ENCODE results near the gene CALR.
"Not testable (repeated sequence)": the region's sequence is repeated elsewhere in the genome, so short reads cannot be mapped to it uniquely, and the experiment has no call there.

The CALR gene

DNA sequence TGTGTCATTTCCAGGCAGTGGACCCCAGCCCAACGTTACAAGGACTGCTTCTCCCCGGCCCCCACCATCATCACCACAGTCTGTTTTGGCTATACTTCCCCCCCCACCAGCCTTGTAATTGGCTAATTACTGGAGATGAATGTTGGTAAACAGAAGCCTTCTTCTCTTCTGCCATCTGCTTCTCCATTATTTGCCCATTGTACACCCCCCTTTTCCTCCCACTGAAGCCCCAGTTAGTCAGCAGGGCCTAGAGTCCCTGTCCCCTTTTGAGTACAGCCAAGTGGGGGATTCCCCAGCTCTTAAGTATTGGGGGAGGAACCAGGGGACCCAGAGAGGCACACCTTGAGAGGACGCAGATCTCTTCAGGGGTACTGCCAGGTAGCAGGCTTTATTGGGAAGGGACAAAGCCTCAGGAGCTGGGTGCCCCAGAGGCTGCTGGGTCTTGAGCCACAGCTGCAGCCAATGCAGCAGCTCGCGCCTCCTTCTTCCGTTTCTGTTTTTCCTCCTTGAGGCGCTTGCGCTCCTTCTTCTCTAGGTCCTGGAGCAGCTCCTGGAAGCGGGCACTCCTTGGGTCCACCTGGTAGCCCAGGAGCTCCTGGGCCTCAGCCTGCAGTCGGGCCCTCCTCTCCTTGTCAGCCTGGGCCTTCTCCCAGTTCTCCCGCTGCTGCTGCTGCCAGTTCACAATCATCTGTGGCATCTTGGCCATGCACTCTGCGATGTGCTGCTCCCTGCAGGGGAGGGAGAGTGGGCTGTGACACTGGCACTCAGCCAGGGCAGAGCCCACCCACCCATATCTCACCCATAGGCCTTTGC is 15.6 kb downstream of the CALR start:
- no peak for DNase-seq

DNA sequence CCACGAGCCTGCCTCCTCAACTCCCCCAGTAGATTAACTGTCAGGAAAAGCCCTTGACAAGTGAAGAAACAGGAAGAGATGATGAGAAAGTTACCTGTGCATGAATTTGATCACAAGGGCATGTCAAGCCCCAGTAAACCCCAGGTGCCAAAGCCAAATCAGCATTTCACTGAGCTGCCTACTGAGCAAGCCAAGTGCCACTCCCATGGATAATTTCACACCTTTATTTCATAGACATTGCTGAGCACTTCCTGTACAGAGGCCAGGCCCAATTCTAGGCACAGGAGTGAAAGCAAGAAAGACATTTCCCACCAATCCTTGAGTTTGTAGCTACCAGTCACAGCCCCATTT is 16.2 kb downstream of the CALR start:
- DNase-seq: no peak

DNA sequence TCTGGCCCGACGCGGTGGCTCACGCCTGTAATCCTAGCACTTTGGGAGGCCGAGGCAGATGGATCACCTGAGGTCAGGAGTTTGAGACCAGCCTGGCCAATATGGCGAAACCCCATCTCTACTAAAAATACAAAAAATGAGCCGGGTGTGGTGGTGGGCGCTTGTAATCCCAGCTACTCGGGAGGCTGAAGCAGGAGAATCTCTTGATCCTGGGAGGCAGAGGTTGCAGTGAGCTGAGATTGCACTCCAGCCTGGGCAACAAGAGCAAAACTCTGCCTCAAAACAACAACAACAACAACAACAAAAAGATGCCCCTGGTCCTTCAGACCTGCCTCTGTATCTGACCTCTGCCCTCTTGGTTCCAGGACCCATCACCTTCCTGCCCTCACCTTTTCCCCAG is 17.2 kb downstream of the CALR start:
- not testable (repeated sequence) for DNase-seq

DNA sequence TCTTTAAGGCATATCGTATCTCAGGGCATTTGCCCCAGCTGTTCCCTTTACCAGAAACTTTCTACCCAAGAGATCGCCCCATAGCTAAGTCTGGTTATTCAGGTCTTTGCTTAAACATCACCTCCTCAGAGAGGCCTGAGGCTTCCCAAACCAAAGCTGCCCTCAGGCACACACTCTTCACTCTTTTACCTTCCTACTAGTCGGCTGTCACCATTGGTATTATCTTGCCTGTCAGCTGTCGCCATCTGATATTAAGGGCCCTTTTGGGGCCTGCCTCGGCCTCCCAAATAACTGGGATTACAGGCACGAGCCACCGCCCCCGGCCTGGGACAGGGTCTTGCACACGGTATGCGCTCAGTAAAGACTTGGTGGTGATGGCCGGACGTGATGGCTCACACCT is 17.6 kb downstream of the CALR start:
- DNase-seq: no peak

DNA sequence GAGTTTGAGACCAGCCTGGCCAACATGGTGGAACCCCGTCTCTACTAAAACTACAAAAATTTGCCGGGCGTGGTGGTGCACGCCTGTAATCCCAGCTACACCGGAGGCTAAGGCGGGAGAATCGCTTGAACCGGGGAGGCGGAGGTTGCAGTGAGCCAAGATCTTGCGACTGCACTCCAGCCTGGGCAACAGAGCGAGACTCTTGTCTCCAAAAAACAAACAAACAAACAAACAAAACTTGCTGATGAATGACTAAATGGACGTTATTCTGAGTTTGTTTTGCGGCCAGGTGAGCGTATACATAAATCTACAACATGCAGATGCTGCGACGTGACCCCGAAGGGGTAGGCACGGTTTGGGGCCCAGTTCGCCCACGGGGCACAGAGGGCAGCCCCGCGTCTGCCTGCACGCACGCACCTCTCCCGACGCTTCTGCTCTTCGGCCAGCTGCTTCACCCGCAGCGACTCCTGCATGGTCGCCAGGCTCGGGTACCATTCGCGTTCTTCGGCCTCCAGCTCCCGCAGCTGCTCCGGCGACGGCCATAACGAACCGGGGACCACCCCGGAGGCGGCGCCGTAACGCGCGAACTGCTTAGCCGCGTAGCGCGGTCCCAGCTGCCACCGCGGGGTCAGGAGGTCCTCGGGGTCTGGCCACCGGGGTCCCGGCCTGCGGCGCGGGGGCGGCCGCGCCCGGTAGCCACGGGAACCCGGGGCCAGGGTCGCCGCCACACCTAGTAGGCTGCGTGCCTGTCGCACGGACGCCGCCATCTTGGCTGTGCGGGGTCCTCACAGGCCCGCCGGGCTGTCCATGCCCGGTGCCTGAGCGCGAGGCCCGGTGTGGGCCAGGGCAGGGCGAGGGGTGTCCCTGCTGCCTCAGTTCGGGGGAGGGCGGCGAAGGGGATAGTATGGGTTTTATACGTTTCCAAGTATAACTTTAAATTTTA is 18.3 kb downstream of the CALR start, which contains the start of gene GADD45GIP1:
Gene GADD45GIP1, minus strand, starts transcription at position 778 of the 943 bp plus-strand sequence. Its CDS starts 11 bp downstream, at position 767.
- peak; percentile 89 for DNase-seq

DNA sequence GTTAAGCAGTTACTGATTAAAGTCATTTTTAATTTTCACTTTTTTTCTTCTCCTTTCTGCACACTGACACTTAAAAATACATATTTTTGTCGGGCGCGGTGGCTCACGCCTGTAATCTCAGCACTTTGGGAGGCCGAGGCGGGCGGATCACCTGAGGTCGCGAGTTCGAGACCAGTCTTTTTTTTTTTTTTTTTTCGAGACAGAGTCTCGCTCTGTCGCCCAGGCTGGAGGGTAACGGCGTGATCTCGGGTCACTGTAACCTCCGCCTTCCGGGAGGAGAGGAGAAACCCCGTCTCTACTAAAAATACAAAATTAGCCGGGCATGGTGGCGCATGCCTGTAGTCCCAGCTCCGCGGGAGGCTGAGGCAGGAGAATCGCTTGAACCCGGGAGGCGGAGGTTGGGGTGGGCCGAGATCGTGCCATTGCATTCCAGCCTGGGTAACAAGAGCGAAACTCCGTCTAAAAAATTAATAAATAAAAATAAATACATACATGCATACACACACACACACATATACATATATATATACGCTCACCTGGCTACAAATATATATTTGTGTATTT is 19.1 kb downstream of the CALR start:
- not testable (repeated sequence) for DNase-seq

DNA sequence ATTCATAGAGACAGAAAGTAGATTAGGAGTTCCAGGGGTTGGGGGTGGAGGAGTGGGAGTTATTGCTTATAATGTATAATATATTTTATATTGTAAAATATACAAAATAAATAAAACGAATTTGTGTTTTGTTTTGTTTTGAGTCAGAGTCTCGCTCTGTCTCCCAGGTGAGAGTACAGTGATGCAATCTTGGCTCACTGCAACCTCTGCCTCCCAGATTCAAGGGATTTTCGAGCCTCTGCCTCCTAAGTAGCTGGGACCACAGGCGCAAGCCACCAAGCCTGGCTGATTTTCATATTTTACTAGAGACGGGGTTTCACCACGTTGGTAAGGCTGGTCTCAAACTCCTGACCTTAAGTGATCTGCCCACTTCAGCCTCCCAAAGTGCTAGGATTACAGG is 21.1 kb downstream of the CALR start:
- no peak for DNase-seq

DNA sequence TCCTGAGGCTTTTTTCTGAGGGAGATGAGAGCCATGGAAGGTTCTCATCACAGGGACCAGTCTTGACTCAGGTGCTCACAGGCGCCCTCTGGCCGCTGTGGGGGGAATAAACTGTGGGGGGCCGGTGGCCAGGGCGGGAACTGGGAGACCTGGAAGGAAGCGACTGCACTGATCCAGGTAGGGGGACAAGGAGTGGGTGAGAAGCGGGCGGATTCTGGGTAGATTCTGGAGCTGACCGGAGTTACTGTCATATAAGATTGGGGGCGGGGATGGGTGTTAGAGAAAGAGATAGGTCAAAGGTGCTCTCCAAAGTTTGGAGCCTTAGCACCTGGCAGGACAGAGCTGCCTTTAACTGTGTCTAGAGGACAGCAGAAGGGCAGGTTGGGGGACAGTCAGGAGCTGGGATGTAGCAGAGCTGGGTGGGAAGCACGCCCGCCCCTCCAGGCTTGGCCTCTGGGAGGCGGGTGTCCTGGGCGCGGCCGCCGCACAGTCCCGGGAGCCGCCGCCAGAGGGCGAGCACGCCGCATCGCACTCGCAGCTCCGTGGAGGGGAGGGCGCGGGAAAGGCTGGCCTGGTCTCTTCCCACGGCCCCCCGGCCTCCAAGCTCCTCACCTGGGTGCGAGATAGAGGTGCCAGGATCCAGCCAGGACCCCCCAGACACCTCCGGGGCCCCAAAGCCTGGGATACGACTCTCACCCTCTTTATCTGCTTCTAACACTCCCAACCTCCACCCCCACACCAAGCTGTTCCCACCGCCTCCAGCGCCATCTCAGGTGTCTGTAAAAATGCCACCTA is 26.8 kb downstream of the CALR start:
- peak; percentile 85 for DNase-seq

DNA sequence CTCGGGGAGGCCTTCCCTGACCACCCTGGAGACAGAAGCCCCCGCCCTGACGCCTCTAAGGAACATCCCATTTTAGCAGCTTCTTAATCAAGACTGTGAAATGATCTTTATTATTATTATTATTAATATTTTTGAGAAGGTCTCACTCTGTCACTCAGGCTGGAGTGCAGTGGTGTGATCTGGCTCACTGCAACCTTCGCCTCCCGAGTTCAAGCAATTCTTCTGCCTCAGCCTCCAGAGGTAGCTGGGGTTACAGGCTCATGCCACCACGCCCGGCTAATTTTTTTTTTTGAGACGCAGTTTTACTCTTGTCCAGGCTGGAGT is 27.4 kb downstream of the CALR start:
- DNase-seq: no peak

DNA sequence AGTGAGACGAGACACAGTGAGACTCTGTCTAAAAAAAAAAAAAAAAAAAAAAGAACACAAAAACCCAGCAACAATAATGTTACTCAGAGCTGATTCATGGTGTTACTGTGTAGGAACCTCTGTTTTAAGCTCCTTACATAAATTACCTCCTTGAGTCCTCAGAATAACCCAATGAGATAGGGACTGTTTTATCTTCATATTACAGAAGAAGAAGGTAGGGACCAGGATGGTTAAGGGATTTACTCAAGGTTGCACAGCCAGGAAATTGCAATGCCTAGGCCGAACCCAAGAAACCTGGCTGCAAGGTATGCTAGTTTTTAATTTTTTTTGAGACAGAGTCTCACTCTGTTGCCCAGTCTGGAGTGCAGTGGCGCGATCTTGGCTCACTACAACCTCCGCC is 29.5 kb downstream of the CALR start:
- no peak for DNase-seq

DNA sequence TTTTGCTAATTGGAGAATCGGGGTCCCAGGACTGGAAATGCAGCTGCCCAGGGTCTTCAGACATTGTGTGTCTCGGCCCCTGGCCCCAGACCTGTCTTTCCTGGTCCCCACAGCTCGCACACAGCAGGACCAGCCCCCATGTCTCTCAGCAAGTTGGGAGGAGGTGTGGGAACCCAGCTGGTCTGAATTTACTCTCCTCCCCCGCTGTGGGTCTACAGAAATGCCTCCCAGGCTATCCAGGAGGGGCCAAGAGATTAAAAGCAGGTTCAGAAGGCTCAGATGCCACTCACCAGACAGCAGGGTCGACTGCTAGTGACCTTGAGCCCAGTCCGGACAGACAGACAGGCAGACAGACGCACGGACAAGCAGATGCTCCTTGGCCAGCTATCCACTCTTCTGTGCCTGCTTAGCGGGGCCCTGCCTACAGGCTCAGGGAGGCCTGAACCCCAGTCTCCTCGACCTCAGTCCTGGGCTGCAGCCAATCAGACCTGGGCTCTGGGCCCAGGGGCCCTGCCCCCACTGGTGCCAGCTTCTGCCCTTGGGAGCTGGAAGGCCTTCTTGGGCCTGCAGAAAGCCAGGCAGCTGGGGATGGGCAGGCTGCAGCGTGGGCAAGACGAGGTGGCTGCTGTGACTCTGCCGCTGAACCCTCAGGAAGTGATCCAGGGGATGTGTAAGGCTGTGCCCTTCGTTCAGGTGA is 31.0 kb downstream of the CALR start, which contains the start of gene DAND5:
Gene DAND5, plus strand, starts transcription at position 285 of the 697 bp plus-strand sequence. Its CDS starts 85 bp downstream, at position 370.
- DNase-seq: no peak

DNA sequence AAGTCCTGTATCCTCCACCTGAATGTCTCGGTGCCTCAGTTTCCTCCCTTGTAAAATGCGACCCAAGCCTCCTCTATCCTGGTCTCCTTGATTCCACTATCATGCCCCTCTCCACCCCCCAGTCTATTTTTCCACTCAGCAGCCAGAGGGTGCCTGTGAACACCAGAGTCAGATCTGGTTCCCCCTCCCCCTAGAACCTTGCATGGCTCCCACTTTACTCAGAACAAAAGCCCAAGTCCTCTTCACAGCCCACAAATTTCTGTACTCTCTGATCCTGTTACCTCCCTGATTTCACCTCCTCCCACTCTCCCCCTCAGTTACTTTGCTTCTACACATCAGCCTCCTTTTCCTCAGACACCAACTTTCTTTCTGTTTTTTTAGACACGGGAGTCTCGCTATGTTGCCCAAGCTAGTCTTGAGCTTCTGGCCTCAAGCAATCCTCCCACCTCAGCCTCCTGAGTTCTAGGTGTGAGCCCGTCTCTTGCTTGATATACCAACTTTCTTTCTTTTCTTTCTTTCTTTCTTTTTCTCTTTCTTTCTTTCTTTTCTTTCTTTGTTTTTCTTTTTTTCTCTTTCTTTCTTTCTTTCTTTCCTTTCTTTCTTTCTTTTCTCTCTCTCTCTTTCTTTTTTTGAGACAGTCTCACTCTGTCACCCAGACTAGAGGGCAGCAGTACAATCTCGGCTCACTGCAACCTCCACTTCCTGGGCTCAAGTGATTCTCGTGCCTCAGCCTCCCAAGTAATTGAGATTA is 31.8 kb downstream of the CALR start:
- DNase-seq: no peak

DNA sequence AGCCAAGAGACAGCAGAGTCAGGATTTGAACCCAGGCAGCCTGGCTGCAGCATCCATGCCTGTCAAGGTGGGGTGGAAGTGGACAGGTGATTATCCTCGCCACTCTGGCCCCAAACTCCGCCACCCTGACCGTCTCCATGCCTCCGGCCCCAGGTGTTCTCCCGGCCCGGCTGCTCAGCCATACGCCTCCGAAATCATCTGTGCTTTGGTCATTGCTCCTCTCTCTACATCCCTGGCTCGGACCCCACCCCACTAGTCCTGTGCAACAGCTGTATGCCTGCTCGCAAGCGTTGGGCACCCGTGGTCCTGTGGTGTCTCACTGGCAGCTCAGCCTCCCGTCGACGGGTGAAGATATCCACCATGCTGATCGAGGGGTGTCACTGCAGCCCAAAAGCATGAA is 34.8 kb downstream of the CALR start:
- DNase-seq: no peak

DNA sequence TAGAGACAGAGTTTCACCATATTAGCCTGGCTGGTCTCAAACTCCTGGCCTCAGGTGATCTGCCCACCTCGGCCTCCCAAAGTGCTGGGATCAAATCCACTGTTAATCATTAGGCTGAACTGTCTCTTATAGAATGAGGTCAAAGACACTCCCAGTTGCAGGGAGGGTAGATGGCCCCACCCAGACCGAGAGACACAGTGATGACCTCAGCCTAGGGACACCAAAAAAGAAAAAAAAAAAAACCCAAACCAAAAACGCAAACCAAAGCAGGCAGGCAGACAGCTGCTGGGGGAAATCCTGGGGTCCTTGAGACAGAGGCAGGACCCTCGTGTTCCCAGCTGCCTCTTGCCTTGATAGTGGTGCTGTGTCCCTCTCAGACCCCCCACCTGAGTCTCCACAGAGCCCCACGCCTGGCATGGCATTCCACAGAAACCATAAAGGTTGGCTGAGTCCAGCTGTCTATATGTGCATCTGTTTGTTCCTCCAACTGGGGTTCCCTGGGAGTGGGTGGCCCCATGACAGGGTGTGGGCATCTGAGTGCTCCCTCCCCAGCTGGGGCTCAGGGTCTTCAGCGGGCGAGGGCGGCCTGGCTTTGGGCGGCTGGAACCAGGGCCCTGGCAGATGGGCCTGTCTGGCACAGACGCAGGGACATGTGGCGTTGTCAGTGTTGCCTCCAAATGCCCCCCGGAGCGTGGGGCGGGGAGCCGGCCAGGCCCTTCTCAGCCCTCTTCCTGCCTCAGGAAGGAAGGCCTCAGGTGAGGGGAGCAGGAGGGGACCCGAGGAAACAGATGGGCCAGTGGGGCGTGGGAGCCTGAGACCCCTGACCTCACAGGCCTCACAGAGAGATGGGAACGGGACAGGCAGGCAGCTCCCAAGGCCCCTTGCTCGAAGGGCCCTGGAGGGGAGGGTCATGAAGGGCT is 36.2 kb downstream of the CALR start:
- no peak for DNase-seq

DNA sequence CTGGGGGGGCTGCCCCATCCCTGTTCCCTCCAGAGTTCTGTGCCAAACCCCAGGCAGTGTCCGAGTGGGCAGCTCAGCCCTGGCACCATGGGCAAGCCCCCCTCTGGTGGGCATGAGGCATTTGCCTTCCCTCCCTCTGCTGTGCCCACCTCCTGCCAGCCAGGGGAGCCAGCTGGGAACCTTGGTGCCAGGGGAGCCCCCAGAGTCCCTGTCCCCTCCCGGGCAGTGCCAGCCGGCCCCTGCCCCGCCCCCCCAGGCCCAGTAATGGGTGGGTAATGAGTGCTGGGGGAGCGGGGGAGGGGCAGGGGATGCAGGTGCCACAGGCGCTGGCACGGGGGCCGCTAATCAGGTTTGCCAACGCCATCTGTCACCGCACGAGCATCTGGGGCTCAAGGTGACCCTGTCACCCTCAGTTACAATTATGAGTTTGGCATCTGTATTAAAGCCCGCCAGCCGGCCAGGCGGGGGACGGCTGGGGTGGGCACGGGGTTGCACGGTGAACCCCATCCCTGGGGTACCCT is 36.9 kb downstream of the CALR start:
- DNase-seq: no peak

DNA sequence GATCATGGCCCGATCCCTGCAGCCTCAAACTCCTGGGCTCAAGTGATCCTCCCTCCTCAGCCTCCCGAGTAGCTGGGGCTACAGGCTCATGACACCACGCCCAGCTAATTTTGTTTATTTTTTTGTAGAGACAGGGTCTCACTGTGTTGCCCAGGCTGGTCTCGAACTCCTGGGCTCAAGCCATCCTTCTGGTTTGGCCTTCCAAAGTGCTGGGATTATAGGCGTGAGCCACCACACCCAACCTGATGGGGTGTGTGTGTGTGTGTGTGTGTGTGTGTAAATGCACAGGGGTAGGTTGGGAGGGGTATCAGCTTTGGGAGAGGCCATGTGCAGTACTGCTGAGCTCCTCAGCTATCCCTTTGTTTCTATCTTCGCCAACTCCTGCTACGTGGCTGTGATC is 37.7 kb downstream of the CALR start:
- not testable (repeated sequence) for DNase-seq

DNA sequence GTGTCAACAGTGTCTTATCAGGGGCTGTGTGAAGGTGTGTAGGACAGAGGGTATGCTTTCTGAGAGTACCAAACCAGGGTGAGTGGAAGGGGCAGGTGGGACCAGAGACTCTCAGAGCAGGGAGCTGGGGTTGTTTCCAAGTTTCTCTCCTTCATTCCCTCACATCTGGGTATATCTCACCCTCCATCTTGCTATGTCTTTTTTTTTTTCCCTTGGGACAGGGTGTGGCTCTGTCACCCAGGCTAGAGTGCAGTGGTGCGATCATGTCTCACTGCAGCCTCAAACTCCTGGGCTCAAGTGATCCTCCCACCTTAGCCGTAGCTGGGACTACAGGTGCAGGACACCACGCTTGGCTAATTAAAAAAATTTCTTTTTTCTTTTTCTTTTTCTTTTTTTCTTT is 41.6 kb downstream of the CALR start:
- no peak for DNase-seq

DNA sequence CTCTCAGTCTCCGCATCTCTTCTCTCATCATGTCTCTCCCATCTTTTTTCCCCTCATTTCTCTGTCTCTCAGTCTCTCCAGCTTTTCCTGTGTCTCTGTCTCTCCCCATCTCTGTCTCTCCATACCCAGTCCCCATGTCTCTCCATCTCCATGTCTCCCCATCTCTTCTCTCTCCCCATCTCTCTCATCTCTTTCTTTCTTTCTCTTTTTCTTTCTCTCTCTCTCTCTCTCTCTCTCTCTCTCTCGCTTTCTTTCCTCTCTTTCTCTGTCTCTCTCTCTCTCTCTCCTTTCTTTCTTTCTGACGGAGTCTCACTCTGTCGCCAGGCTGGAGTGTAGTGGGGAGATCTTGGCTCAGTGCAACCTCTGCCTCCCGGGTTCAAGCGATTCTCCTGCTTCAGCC is 44.2 kb downstream of the CALR start:
- no peak for DNase-seq

DNA sequence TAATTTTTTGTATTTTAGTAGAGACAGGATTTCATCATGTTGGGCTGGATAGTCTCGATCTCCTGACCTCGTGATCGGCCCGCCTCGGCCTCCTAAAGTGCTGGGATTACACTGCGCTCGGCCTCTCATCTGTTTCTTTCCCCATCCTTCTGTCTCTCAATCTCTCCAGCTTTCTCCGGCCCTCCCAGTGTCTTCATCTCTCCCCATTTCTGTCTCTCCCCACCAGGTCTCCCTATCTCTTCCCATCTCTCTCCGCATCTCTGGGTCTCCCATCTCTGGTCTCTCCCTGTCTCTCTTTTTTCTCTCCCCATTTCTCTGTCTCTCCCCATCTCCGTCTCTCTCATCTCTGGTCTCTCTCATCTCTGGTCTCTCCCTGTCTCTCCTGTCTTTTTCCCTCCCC is 44.7 kb downstream of the CALR start:
- no peak for DNase-seq

DNA sequence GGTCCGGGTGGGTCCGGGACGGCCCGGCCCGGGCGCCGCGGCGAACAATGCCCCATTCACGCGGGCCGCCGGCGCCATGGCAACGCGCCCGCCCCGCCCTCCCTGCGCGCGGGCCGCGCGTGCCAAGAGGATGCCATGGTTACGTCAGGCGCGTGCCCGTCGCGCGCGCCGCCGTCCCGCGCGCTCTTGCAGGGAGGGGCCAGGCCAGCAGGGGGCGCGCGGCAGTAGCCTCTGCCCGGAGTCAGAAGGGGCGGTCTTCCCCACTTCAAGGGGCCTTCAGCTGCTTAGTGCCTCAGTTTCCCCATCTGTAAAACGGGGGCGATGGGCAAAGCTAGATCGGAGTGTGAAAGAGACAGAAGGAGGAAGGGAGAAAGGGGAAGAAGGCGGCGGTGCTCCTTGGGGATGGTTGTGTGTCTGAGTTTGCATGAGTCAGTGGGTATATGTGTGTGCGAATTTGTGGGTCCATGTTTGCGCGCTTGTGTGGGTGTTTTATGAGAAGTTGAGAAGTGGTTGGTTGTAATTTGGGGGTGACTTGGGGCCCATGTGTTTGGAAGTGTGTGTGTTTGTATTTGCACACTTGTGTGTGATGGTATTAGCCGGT is 45.2 kb downstream of the CALR start:
- peak; percentile 81 for DNase-seq

Measured in activated naive CD4-positive, alpha-beta T cell treated with anti-CD3 and anti-CD28 coated beads, Interleukin-2, amount 50 U/mL, for 16 hours (primary cell).